HG03520 (cell line): ENCODE measurements around the gene CDH2.

Experiments used
- ATAC-seq: cut with Tn5 transposase; IDR thresholded peaks from one replicate; pipeline ENCODE4 v1.9.1; 2021; ENCODE audit warnings: mild to moderate bottlenecking, moderate library complexity; ENCODE audit not compliant: unreplicated experiment

Gene CDH2

GRCh38 chr18:28171837-28172236, 5.1 kb downstream of the CDH2 start:
- ATAC-seq: no peak

DNA sequence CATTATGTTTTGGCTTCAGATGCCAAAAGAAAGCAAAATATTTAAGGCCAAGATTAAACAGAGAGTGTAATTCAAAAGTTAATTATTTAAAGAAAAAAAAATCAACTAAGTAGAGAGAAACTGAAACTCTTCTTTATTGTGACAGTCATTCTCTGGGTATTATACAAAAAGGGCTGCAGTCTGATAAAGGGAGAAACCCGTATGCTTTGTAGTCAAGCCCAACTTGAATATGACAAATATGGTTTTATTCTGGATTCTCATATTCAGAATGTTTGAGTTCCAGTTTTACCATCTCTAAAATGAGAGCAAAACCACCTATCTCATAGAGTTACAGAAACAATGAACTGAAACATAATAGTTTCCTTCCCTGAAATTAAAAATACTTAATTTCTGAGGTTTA, 8.2 kb downstream of the CDH2 start:
- ATAC-seq: no peak

DNA sequence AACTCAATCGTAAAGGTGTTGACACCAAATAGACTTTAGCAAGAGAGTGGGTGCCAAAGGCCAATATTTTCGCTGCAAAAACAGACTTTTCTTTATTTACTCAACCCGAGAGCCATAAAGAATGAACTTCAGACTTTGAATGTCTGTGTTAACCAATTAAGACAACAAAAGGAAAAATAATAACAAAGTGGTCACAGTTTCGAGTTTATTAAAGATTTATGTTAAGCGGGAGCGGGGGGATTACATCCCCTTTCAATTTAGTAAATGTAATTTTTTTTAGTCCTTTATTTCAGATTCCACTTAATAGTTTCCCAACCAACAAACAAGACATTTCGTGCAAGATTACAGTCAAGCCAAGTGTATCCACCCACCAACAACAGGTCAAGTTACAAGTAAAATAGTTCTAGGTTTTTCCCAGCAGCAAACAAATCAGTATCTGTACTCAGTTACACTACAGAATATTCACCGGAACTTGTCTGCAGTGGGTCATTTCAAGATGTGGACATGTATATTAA, 9.0 kb downstream of the CDH2 start:
- no peak for ATAC-seq

DNA sequence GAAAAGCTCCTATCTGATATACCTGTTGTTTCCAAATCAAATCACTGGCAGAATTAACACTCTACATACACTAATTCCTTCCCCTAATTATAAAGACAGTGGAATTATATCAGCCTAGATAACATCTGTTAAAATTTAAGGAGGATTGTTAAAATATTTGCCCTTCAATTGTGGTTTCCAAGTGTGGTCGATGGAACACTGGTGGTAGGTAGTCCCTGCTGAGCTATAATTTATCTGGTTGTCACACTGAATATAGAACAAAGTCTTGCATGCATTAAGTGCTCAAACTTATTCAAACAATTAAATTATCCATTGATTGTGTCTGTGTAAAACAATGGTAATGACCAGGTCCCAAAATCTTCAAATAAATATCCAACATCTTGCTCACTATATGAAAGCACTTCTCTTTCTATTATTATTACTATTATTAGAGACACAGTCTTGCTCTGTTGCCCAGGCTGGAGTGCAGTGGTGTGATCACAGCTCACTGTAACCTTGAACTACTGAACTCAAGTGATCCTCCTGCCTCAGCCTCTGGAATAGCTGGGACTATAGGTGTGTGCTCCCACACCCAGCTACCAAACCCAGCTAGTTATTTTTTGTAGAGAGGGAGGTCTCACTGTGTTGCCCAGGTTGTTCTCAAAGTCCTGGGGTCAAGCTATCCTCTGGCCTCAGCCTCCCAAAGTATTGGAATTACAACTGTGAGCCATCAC, 12.0 kb downstream of the CDH2 start:
- no peak for ATAC-seq

- ATAC-seq: no peak
Measured at GRCh38 chr18:28163201-28163775, 13.6 kb downstream of the CDH2 start.

- ATAC-seq: no peak
Measured at GRCh38 chr18:28161608-28162599, 15.0 kb downstream of the CDH2 start.

DNA sequence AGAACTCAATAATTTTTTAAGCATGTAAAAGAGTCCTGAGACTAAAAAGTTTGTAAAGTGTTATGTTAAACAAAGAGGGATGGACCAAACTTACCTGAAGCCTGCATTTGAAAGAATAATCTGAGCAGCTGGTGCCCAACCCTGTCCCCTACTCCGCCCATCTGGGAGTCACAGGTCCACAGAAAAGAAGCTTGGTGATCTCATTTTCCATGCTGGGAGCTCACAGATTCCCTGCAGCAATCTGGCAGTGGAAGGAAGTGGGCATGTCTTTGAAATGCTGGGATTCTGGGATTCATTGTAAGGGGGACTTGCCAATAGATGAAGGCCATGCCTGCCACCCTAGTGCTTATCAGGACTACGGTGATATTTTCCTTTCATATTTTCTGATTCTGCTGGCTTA, 17.9 kb downstream of the CDH2 start:
- no peak for ATAC-seq

- ATAC-seq: no peak
Measured at GRCh38 chr18:28158083-28158581, 18.8 kb downstream of the CDH2 start.

DNA sequence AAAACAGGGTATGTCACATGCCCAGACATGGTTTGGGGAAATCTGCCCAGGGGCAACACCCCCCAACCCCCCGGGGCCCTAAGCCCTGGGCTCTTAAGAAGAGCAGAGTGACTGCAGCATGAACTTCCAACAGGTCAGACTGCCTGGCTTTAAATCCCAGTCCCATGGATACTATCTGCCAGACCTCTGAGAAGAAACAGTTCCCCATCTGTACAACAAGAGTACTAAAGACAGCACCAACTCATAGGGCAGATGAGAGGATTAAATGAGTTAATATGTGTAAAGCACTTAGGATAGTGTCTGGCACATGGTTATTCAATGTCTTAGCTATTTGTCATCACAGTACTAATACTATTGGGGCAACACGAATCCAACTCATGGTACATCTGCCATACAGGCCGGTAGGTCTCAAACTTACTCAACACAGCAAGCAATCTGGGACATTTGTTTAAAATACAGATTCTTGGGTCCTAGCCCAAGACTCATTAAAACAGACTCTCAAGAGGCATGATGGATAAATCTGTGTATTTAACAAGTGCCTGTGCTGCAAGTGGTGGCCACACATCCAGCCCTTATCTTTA, 23.4 kb downstream of the CDH2 start:
- no peak for ATAC-seq

DNA sequence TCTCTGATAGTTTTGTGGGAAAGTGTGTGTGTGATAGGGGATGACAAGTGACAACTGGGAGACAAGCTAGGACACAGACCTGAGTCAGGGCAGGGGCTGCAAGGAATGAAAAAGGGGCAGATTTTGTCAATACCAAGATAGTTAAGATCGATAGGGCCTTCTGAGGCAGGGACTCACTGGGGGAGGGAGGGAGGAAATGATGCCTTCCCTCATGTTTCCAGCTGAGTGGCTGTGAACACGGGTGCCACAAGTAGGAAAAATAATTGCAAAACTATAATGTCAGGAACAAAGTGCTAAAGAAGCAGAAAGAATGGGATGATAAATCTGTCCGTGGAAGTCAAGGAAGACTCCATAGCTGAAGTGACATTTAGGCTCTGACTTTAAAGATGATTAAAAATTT, 24.2 kb downstream of the CDH2 start:
- ATAC-seq: no peak

- no peak for ATAC-seq
Measured at GRCh38 chr18:28152354-28152753, 24.6 kb downstream of the CDH2 start.

DNA sequence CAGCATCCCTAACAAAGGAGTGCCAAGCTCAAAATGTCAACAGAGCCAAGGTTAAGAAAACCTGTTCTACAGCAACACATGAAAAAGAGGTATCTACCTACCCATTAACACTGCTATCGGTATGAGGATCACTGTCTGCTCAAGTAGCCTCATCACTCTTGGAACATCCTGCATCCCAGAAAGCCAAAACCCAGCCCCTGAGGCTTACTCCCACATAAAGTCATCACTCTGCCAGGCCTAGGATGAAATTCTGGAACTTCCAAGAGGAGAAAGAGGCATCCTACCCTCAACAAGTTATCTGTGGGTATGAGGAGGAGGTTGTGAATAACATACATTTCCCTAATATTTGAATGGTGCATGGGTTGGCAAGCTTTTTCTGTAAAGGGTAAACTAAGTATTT, 25.5 kb downstream of the CDH2 start:
- no peak for ATAC-seq

GRCh38 chr18:28150925-28151324, 26.0 kb downstream of the CDH2 start:
- ATAC-seq: no peak

DNA sequence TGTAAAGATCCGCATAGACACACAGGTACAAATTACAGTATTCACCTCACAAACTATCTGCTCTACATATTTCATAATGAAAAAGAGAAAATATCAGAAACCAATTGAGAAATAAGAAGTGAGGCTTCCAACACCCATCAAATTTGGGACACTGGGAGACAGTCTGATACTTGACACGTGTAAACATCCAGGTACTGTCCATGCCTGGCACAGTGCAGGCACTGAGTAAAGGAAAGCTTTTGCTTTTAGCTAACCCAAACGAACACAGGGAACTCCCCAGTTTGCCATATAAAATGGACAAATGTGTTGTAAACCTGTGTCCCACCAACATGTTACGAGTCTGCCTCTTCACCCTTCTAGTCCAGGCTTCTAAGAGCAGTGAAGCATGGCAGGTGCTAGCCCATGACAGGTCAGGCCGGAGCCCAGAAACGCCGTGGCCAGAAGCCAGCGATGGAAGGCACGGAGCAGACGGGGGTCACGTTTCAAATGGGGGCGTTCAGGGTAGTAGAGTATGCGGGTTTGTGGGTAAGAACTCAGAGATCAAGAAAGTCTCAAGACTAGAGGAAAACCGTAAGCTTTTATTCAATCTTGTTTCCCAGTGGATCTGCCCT, 27.0 kb downstream of the CDH2 start:
- ATAC-seq: no peak

DNA sequence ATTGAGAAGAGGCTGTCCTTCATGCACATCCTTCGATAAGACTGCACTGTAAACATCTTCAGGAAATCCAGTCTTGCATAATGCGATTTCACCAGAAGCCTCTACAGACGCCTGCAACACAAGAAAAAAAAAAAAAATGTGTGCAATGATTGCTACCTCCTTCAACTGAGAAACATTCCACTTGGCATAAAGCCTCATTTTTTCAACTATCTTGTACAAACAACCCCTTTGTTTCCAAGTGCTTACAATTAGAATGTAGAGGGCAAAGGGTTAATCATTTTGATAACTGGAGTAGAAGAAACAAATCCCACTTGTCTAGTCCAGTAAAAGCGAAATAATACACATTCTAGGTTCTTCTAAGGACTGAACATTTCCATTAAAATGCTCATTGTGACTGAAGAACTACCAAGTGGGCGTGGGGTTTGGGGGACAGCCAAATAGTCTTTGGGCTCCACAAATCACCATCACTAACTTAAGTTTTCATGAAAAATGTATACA, 29.2 kb downstream of the CDH2 start:
- ATAC-seq: no peak

- ATAC-seq: no peak
Measured at GRCh38 chr18:28143725-28144124, 33.2 kb downstream of the CDH2 start.

- no peak for ATAC-seq
Measured at GRCh38 chr18:28138816-28139215, 38.1 kb downstream of the CDH2 start.

- no peak for ATAC-seq
Measured at GRCh38 chr18:28136071-28136470, 40.9 kb downstream of the CDH2 start.

DNA sequence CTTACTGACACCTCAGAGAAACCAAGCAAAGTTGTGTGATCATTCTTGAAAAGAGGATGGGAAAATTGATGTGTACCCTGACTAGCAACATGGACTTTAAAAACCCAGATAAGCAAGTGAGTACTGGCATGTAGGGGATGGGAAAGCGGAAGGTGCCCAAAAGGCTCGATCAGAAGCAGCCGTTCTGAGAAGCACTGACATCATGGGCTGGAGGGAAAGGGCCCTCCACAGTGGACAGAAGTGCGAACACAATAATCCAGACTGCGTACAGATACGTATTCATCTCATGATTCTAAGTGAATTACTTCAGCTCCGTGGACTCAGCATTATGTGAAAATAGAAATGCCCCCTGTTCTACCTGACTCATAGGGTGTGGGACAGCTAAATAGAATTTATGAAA, 42.2 kb downstream of the CDH2 start:
- no peak for ATAC-seq

DNA sequence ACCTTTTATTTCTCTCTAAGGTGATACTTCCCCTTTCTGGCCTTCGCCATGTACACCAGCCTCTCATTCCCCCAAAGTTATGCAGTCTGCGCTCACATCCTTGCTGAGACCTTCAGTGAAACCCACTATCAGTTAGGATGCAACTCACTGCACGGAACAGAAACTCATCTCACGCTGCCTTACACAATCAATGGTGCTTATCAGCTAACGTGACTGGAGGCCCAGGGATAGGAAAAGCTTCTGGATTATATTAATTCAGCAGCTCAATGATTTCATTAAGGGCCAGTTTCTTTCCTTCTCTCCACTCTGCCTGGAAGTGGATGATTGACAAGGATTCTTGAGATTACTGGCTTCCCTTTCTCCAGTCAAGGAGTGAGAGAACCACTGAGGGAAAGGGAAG, 44.8 kb downstream of the CDH2 start:
- ATAC-seq: no peak

GRCh38 chr18:28128659-28128980, 48.3 kb downstream of the CDH2 start:
- no peak for ATAC-seq
